HK-2 (cell line): ENCODE data around the gene TEK.
A peak's percentile ranks its signal among the peaks of the same experiment; 100 is the strongest.

ENCODE experiments used
- DNase-seq: peaks from one replicate; pipeline ENCODE4 v3.0.0-alpha.2; 2018; ENCODE audit not compliant: unreplicated experiment

Gene TEK

DNA sequence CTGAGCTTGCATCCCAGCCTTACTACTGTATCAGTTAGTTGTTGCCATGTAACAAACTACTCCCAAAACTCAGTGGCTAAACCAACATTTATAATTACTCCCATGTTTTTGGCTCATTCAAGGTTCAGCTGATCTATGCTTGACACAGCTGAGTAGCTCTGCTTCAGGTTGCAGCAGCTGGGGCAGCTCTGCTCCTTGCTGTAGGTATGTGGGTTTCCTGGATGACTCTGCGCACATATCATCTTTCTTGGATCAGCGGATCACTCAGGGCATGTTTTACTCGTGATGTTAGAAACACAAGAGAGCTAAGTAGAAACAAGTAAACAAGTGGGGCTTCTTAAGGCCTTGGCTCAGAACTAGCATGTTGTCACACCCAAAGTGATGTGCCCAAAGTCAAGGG lies 15.1 kb downstream of the TEK start:
- no peak for DNase-seq

DNA sequence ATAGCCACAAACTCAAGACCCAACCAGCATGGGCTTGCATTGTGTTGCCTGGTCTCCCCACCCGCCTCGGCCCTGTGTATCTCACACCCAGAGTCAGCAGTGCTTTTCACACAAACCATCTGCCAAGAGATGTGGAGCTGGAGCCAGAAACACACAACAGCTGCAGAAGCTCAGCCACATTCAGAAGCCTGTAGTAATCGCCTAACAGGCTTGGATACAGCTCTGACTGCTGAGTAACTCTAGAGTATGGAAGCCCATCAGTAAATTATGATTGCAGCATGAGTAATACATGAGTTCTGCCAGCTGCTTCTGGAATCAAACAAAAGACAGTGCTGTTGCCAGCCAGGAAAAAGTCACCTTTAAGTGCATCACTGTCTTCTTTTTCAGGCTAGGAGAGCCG lies 16.0 kb downstream of the TEK start:
- DNase-seq: no peak

DNA sequence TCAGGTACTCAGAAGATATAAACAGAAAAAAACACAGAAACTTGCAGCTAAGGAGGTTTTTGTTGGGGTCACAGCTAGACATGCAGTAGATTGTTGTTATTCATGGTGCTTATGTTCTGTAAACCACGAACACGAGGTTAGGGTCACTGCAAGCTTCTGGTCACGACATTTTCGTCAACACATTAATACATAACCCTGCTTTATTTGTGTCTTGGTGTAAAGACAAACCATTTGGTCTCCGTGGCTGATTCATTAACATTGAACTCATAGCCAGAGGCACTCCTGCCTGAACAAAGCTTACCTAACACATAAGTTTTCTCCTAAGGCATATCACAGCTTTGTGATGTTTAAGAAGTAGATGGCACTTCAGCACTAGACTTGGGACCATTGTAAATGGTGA lies 16.9 kb downstream of the TEK start:
- no peak for DNase-seq

GRCh38 chr9:27126670-27127069 lies 17.6 kb downstream of the TEK start:
- DNase-seq: no peak

GRCh38 chr9:27129221-27129620 lies 20.2 kb downstream of the TEK start:
- no peak for DNase-seq

GRCh38 chr9:27131731-27132130 lies 22.7 kb downstream of the TEK start:
- DNase-seq: no peak

- DNase-seq: no peak
Measured at GRCh38 chr9:27133817-27134216, 24.8 kb downstream of the TEK start.

- DNase-seq: no peak
Measured at GRCh38 chr9:27142299-27142930, 33.4 kb downstream of the TEK start.

- DNase-seq: no peak
Measured at GRCh38 chr9:27145143-27145542, 36.1 kb downstream of the TEK start.

GRCh38 chr9:27149651-27150050 lies 40.6 kb downstream of the TEK start:
- DNase-seq: no peak

DNA sequence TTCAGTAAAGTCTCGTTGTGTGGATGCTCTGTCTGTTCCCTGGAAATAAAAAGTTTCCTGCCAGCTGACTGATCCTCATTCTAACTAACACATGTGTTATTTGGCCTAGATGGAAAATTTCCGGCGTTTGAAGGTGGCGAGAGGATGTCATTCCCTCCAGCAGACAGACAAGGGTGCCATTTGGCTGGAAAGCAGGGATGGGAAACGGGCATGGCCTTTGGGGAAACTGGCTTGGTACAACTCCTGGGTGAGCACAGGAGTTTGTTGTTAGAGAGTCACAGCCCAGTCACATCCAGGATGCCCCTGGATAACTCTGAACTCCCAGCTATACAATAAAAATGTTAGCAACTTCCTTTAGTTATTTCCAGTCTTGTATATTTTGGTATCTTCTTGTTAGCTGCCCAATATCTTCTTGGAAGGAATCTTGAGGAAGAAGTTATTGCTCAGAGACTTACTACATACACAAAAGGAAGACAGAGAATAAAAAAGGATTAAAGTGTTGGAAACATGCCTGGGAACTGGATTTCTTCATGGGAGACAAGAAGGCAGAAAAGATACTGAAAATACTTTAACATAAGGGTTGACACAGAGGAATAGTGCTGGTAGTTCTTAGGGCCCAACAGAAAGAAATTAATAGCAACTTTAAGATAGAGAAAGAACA lies 41.9 kb downstream of the TEK start:
- no peak for DNase-seq

DNA sequence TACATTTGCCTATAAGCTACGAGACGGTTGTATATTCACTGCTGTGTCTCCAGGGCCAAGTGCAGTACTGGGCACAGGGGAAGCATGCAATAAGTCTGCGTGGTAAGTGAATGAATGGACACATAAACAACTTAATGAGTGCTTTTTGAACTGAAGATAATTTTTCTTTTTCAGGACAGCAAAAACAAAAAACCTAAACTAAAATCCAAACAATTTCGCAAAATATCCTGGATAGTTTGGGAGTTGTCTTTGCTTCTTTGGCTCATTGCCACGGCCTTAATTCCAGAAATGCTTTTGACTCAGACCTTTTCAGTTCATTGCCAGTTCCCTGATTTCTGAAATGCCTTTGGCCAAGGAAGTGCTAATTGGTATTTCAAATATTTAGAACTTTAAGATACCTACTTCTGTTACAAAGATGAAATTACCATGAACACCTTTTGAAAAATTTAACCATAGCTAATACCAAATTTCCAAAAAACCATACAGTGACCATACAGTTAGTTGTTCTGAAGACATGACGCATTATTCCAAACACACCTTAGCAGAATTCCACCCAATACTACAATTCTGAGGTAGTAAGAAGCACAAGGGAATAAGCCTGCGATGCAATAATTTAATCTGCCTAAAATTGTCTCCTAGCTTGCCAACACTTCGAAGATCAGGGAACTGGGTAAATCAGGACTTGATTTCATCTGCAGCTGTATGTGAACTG lies 42.8 kb downstream of the TEK start:
- no peak for DNase-seq

- no peak for DNase-seq
Measured at GRCh38 chr9:27152405-27152718, 43.3 kb downstream of the TEK start.

DNA sequence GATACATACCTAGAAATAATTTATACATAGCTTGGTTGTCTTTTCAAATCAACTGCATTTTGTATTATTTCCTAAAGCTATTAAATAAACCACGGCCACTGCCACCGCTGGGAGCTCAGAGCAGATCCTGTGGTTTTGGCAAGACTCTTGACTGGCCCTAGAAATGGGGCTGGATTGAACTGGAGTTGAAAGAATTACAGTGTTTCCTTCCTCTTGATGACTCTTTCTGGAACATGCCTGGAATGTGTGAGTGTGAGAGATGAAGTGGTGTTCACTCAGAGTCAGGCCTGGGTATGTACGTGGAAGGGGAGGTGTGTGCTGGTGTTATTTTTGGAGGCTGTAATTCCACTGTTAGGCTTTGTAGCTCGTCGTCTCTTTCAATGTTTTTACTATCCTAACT lies 45.9 kb downstream of the TEK start:
- peak; percentile 8 for DNase-seq

DNA sequence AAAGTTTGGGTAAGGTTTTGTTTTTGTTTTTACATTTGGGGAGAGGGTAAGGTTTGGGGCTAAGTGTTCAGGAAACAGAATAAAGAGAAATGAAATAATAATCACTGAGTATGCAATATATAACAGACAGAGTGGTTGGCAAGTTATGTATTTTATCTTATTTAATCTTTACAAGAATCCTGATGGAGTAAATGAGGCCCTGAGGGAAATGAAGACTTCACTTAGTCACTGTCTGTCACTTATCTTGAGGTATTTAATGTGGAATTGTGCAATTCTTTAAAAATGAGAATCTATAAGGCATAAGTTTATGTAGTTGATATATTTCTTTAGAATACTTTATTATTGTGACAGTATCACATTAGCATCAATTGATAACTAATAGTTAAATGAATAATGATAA lies 48.1 kb downstream of the TEK start:
- no peak for DNase-seq

- no peak for DNase-seq
Measured at GRCh38 chr9:27157736-27158135, 48.7 kb downstream of the TEK start.

- DNase-seq: no peak
Measured at GRCh38 chr9:27160636-27161035, 51.6 kb downstream of the TEK start.

GRCh38 chr9:27162045-27162444 lies 53.0 kb downstream of the TEK start:
- DNase-seq: no peak

GRCh38 chr9:27165068-27165467 lies 56.0 kb downstream of the TEK start:
- no peak for DNase-seq

DNA sequence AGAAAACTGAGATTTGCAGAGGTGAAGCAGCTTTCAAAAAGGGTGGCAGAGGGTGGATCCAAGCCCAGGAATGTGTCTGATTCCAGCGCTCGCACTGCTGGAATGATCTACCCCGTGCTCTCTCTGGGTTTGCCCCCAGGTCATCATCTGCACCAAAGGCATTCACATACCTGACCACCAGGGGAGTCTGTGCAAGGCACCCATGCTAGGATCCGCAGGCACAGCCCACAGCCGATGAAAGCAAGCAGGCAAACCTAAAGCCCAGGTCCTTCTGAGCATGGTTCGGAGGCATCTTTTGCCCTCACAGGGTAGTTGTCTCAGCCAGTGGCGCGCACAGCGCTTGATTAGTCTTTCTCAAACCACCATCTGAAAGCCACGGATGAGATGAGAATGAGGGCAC lies 56.6 kb downstream of the TEK start:
- no peak for DNase-seq

DNA sequence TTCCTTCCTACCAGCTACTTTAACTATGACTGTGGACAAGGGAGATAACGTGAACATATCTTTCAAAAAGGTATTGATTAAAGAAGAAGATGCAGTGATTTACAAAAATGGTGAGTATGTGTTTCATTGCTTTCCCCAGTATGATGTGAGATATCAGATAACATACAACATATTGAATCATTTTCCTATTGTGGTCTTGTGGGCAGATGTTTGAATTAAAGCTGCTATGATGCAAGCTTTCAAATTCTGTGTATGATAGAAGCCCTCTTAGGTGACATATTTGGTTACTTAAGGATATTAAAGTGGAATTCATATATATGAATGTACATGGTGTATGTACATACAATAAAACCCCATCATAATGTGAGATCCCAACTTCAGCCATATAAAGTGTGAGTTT lies 59.5 kb downstream of the TEK start:
- no peak for DNase-seq

DNA sequence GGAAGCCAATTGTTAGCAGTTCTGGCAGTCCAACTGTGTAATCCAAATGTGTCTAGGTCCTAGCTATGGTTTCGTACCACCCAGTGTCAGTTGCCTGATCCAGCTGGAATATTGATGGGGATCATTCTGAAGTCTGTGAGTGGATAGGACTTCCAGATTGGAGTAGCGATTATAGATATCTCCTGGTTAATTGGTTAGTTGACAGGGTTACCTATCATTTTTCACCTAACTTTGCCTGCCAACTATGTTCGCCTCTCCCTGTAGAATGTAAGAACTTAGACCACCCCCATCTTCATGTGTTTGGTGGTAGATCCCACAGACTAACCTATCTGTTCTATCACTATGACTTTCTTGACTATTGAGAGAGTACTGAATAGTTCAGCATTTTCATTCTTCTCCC lies 59.9 kb downstream of the TEK start:
- no peak for DNase-seq

- DNase-seq: no peak
Measured at GRCh38 chr9:27176971-27177370, 67.9 kb downstream of the TEK start.
